Measurements from ENCODE around the gene ATP8B3.

- TF ChIP-seq, protein P1, sequence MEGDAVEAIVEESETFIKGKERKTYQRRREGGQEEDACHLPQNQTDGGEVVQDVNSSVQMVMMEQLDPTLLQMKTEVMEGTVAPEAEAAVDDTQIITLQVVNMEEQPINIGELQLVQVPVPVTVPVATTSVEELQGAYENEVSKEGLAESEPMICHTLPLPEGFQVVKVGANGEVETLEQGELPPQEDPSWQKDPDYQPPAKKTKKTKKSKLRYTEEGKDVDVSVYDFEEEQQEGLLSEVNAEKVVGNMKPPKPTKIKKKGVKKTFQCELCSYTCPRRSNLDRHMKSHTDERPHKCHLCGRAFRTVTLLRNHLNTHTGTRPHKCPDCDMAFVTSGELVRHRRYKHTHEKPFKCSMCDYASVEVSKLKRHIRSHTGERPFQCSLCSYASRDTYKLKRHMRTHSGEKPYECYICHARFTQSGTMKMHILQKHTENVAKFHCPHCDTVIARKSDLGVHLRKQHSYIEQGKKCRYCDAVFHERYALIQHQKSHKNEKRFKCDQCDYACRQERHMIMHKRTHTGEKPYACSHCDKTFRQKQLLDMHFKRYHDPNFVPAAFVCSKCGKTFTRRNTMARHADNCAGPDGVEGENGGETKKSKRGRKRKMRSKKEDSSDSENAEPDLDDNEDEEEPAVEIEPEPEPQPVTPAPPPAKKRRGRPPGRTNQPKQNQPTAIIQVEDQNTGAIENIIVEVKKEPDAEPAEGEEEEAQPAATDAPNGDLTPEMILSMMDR (IDR thresholded peaks at IDR 0.05), result no peak
- TF ChIP-seq EP300 (IDR thresholded peaks at IDR 0.05; ENCODE audit: low read depth) (no peak), POLR2A (IDR thresholded peaks at IDR 0.05) (no peak)
These were observed 39.8 kb upstream of the ATP8B3 start for GRCh38 chr19:1851654-1852580.
